ENCODE measurements around the gene ZBTB7C.
"Not testable (repeated sequence)": the region's sequence is repeated elsewhere in the genome, so short reads cannot be mapped to it uniquely, and the experiment has no call there.

Gene ZBTB7C

DNA sequence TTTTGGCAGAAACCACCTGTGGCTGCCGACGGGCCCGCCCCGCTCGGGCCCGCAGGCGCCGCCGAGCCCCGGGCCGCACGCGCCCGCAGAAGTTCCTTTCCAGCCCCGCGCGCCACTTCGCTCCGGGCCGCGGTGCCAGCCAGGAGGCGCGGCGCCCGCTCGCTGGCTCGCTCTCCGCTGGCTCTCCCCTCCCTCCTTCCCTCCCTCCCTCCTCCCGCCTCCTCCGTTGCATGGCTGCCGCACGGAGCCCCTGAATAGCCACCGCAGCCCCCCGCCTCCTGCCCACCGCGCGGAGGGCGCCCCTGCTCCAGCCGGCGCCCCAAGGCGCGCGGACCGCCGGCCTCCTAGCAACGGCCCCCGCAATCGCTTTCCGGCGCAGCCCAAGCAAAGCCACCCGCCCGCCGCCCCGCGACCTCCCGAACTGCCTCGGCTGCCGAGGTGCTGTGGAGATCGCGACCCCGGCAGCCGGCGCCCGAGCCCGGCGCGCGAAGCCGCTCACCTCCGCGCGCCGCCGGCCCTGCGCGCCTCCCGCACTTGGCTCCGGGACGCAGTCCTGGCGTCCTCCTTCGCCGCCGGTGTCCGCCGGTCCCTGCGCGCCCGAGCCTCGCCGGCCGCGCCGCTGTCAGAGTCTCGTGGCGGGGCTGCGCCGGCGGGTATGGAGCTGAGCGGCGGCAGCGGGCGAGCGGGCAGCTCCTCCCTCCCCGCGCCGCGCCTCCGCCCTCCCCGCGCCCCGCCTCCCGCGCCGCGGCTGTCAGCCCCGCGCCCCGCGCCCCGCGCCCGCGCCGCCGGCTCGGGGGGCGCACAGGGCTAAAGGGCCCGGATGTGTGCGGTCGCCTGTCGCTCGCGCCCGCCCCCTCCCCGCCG, at the start of gene ZBTB7C:
Gene ZBTB7C, minus strand, starts transcription at position 657 of the 864 bp plus-strand sequence.
- peak in 21 of 56 donors; percentile 19 to 61 (median 44) for DNase-seq

- no peak for DNase-seq
These were observed 47.7 kb upstream of the ZBTB7C start for GRCh38 chr18:48456838-48457237.

DNA sequence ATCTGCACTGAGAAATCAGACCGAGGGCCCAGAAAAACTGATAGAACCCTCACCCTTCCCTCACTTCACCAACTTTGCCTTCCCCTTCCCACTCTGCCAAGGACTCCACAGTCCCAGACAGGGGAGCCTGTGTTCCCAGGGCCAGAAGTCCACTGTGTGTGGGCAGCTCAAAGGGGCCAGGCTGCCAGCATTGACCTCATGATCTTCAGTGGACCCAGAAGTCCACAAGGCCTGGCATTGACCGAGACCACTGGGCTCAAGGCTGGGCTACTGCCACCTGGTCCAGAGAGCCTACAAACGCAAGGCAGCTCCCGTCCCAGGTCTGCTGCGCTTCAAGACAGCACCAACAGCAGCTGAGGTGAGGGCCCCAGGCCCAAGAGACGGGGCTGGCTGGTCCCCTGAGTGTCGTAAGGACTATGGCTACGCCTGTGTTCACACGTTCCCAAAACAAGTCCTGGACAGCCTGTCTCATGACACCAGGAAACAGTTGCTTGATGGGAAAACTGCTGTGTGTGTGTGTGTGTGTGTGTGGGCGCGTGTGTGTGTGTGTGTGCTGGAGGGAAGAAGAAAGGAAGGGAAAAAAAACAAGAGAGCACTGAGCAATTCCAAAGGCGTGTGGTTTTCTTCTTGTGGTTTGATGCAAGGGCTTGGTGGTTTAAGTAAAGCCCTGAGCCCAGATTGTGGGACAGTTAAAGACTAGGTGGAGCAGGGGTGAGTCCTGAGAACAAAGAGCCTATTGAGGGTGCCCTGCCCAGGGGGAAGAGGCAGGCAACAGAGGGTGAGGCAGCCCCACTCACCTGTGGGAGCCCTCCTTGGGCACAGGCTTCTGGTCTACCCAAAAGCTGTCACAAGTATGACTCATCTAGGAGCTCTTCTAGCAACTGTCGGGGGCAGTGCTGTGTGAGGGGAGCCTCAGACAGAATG, 46.6 kb upstream of the ZBTB7C start:
- no peak for DNase-seq

DNA sequence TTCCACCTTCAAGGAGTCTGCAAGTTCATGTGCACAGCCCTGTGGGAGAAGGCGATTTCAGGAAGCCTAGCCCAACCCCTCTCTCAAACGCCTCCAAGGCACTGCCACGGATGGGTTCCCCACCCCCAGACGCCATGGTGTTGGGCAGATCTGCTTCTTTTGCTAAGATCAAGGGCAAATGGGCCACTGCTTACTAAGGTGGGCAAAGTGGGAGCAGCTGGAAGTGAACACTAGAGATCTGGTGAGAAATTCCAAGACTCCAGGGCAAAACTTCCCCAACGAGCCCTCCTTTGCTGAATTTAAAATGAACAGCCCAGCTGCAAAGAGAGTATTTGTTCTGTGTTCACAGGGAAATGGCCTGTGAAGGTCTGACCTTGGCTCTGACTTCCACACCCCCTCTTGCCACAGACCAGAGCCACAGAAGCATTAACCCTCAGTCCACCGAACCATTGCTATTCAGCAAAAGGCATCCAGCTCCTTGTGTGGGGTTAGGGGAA, 45.1 kb upstream of the ZBTB7C start:
- DNase-seq, result no peak

DNA sequence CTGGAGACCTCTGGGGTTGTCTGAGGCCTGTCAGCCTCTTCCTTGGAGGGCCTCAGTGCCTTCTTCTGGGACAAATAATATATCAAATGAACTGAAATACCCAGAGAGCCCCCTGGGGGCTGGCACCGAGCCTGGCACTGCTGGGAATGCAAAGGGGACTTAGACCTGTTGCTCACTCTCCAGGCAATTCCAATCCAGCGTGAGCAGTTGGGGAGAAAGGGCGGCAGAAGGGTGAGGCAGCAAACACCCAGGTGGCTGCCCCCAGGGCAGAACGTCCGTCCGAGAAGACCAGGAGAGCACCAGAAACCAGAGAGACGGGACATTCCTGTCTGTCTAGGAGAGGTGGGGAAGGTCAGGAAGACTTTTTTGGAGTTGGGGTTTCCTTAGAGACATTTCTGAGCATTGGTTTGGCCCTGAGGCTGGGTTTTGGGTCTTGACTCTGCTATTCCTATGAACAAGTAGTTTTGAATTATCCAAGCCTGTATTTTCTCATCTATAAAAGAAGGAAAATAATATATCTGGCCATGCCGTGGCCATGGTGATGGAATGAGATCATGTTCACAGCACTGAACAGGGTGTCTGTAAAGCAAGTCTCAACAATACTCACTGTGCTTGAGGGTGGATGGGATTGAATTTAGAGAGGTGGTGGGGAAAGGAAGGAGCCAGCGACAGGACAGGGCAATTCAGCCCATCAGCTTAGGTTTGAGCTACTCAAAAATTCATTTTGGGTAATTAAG, 44.3 kb upstream of the ZBTB7C start:
- no peak for DNase-seq

DNA sequence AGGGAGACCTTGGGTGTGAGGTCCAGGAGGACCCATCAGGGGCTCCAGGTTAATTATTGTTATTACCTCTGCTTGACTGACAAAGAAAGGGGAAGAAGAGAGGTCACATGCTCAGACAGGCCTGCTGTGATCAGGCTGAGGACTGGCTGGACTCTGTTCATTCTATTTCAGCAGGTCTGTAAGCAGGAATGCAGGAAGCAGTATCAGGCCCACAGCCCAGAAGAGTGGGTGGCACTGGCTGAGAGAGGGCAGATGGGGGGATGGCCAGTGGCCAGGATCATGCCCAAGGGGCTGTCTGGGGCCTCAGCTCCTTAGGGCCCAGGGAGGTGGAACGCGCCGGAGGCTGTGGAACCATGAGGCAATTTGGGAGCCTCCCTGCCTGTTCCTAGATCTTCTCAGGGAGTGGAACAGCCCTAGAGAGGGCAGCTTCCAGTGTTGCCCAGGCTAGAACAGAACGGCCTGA, 43.7 kb upstream of the ZBTB7C start:
- peak in 2 of 56 donors; percentile 6 to 45 for DNase-seq

GRCh38 chr18:48450685-48451084, 41.5 kb upstream of the ZBTB7C start:
- DNase-seq, result no peak

- peak in 55 of 56 donors; percentile 17 to 85 (median 61) for DNase-seq
These were observed 37.5 kb upstream of the ZBTB7C start for GRCh38 chr18:48446582-48447225.

DNA sequence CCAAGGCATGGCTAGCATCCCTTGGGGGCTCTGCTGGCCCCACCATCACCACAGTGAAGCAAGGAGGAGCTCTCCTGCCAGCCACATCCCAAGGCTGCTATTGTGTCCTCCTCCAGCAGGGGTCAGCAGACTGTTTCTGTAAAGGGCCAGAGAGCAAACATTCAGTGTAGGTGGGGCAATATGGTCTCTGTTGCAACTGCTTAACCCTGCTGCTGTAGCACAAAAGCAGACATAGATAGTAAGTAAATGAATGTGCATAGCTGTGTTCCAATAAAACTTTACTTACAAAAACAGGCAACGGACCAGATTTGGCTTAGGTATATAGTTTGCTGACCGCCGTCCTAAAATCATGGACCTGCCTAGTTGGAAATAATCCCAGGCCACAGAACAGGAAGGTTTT, 36.4 kb upstream of the ZBTB7C start:
- DNase-seq, result peak in 37 of 56 donors; percentile 6 to 75 (median 29)

DNA sequence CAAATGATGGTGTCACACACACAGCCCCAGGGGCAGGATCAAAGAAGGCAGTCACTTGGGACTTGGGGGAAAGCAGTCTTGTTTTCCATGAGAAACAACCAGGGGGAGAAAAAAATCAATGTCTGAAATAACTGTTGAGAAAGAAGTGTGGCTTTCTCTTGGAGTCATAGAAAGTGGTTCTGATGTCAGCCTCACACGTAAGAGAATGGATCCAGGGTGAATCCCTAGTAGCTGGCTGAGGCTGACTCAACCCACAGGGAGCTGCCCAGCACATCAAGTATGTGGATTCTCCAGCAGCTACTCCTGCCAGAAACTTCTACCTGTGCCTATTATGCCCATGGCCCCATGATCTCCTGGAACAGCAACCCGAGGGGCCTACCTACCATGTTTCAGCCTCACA, 33.6 kb upstream of the ZBTB7C start:
- DNase-seq, result no peak

DNA sequence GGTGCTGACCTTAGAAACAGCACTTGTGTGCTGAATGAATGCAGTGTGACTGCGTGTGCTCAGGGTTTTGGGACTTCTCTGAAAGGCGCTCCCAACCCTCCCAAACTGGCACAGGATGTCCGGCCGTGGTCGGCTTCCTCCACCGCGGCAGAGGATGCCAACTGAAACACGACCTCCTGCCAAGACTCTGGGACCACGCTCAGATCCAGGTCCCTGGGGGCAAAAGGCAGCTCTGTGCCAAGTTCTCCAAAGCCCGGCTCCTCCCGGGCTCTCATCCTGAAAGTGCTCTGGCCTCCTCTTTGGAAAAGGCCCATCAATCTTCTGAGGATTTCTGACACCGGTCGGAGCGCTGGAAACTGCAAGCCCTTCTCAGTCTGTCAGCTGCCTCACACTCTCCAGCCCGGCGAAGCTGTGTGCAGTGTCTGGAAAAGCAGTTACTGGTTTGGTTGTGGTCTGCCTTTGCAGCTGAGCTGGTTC, 32.3 kb upstream of the ZBTB7C start:
- peak in 4 of 56 donors; percentile 10 to 37 (median 14) for DNase-seq

- DNase-seq, result no peak
These were observed 31.7 kb upstream of the ZBTB7C start for GRCh38 chr18:48440924-48441323.

DNA sequence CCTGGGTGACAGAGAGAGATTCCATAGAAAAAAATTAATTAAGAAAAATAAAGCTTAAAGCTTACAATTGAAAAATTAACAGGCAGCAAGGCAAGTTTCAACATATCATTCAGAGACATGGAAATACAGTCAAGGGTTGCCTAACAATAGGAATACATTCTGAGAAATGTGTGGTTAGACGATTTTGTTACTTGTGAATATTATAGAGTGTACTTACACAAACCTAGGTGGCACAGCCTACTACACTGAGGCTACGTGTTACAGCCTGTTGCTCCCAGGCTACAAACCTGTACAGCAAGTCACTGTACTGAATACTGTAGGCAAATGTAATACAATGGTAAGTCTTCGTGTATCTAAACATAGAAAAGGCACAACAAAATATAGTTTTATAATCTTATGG, 27.7 kb upstream of the ZBTB7C start:
- no peak for DNase-seq

DNA sequence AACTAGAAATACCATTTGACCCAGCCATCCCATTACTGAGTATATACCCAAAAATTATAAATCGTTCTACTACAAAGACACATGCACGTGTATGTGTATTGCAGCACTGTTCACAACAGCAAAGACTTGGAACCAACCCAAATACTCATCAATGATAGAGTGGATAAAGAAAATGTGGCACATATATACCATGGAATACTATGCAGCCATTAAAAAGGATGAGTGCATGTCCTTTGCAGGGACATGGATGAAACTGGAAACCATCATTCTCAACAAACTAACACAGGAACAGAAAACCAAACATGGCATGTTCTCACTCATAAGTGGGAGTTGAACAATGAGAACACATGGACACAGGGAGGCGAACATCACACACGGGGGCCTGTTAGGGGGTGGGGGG, 25.2 kb upstream of the ZBTB7C start:
- DNase-seq, result not testable (repeated sequence)

GRCh38 chr18:48433541-48433940, 24.4 kb upstream of the ZBTB7C start:
- no peak for DNase-seq

DNA sequence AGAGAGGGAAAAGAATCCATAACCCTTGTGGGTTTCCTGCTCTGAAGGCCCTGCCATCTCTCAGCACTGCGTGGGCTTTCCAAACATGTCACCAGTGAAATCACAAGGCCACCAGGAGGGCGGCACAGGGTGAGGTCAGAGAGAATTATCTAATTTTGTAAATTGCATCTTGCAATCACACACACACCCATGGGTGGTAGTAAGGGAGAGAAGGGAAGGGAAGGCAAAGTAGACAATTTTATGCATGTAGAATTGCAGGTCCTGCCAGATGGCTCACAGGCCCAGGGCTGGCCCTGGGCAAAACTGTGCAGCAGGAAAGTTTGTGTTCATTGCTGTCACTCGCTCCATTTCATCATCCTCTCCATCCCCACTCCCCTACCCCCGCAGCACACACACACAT, 21.0 kb upstream of the ZBTB7C start:
- DNase-seq, result no peak

DNA sequence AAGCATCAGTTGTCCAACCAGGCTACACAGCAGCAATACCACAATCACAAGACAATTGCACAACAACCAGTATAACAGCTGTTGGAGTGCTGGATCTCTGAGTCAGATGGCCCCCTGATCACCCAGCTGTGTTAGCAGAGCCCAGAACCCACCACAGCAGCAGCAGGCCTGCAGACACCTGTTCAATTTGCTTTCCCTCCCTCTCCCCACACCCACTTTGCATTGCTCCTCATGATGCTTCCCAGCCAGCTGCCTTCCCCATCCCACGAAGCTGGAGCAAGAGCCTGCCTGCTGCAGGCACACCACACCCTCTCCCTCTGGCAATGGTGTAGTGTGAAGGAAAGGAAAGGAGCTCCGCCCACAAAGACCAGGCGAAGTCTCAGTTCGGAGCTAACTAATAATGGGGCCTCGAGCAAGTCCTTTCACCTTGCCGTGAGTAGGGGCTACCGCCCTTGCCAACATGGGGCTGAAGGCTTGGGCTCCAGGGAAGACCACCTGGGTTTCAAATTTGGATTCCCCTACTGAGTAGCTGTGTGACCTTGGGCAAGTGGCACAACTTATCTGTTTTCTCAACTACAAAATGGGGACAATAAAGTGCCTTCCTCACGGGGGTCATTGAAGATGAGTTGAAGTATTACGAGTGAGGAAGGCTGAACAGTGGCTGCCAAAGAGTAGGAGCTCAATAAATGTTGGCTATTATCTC, 19.4 kb upstream of the ZBTB7C start:
- no peak for DNase-seq

DNA sequence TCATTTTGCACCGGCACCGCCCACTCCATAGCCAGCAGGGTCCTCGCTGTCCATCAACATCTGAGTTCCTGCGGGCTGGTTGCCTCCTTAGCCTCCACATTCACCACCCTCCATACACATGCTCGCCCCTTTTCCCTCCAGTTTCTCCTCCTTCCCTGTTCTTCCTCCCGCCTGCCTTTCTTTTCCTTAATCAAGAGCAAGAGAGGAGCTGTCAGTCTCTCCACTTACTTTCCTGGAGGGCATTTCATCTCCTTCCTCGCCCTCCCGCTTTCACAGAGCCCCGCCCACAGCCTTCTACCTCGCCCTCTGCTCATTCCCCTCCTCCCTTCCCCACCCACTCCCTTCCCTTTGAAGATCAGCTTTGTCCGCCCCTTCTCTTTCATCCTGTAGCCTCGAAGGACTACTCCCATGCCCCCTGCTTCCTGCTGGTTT, 13.8 kb upstream of the ZBTB7C start:
- no peak for DNase-seq

- DNase-seq, result no peak
These were observed 10.3 kb upstream of the ZBTB7C start for GRCh38 chr18:48419277-48420022.

Measured in amygdala (tissue), 56 donors.